HG02970 (cell line): ENCODE results near the gene UBAP2L.
"Not testable (repeated sequence)": the region's sequence is repeated elsewhere in the genome, so short reads cannot be mapped to it uniquely, and the experiment has no call there.

Source experiments
- ATAC-seq: cut with Tn5 transposase; IDR thresholded peaks from one replicate; pipeline ENCODE4 v1.9.1; 2021; ENCODE audit warnings: mild to moderate bottlenecking, moderate library complexity, moderate number of reproducible peaks; ENCODE audit not compliant: unreplicated experiment, low FRiP score

UBAP2L gene

DNA sequence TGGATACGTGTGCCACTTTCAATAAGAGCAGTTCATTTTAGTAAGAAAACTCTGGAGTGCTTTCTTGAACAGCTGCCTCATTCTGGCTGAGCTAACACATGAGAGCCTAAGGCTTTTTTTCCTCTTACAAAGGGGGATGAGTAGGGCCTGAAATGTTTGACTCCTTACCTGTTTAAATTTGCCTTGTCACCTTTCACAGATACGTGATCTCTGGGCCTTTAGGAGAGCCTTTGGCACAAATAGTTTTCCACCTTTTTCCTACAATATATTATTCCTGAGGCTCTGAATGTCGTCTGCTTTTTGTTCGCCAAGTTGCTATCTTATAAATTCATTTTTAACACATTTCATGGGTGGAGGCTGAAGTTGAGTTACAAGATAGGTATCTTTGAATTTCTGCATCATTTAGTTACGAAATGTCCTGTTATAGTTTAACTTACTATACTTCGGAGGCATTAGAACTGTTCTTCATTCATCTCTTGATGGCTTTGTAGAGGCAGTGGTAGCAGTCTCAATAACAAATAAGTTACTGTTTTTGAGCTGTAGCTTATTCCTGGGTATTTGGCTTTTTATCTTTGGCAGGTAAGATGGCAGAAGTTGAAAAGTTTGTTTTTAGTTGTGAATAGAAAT lies 17.2 kb downstream of the UBAP2L start:
- no peak for ATAC-seq

- no peak for ATAC-seq
Observed at GRCh38 chr1:154239491-154239890, 18.7 kb downstream of the UBAP2L start.

DNA sequence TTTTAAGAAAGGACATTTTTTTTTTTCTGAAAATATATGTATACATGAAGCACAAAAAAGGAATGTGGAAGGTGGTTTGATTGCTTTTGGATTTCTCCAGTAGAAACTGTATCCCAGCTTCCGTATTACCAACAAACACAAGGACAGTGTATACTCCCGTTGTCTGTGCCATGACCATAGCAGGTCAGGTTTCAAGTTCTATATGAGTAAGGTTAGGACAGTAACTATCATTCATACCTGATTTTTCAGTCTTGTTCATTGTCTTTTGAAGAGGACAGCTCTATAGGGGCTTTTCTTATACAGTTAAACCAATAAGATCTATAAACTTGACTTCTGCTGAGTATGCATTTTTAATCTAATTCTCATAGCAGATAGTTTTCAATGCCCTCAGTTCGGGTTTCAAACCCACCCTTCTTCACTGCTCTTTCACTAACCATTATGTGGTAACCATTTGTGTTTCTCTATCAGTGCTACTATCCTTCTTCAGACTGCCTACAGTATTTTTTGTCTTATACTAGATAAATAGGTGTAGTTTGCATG lies 19.6 kb downstream of the UBAP2L start:
- no peak for ATAC-seq

- ATAC-seq = no peak
Observed at GRCh38 chr1:154241703-154242351, 21.1 kb downstream of the UBAP2L start.

- ATAC-seq = no peak
Observed at GRCh38 chr1:154253671-154254070, 32.9 kb downstream of the UBAP2L start.

GRCh38 chr1:154256686-154257085 lies 35.9 kb downstream of the UBAP2L start:
- no peak for ATAC-seq

- ATAC-seq = no peak
Observed at GRCh38 chr1:154258784-154259183, 38.0 kb downstream of the UBAP2L start.

- no peak for ATAC-seq
Observed at GRCh38 chr1:154260127-154260526, 39.4 kb downstream of the UBAP2L start.

- ATAC-seq = no peak
Observed at GRCh38 chr1:154263465-154264332, 42.9 kb downstream of the UBAP2L start.

DNA sequence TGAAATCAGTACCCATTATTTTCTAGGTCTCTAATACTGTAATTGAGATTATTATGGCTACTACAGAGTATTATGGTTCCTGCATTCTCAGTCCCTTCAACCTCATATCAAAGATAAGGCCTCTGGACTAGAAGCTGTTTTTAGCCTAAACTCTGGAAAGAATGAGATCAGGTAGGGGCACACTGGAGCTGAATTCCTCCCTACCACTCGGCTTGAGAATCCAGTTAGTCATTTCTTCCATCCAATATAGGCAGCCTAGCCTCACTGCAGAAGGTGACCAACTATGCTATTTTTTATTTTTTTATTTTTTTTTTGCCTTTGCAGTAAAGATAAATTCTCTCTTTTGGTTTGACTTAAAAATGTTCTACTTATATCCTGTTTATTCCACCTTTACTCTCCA lies 43.7 kb downstream of the UBAP2L start:
- ATAC-seq = no peak

DNA sequence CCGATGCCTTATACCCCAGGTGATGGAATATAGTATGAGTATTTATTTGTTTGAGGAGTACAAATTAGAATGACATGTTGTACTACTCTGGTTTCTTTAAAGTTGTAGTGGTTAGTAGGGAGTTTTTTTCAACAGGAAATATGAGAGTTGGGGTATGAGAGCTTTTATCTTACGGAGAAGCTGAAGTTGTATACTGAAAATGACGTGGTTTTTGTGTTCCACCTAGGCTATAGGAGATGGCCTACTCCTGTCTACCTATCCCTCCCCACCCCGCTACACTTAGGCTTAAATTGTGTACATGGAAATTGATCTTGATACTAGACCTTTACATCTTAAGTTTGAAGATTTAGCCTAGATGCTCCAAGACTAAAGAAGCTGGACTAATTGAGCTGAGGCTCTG lies 44.8 kb downstream of the UBAP2L start:
- no peak for ATAC-seq

DNA sequence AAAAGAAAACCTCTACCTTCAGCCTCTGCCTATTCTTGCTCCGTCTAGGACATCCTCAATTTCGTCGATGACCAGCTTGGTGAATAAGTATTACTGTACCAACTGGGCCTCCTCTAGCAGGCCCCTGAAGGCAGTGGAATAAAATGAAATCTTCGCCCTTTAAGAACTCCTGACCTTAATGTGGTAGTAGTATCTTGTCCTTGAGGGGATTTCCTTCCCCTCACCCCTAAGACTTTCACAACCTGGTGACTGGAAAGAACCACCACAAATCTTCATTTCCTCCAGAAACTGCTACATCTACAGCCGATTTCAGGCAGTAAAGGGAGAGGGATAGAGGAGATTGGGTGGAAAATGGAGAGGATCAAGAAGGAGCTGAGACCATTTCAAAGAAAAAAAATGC lies 50.1 kb downstream of the UBAP2L start:
- no peak for ATAC-seq

- ATAC-seq = peak; percentile 85
Observed at GRCh38 chr1:154272217-154272998, 51.7 kb downstream of the UBAP2L start, which contains the start of gene HAX1. HAX1 (plus strand) TSS chr1:154272629; CDS start chr1:154272724, 95 bp downstream.

- ATAC-seq = no peak
Observed at GRCh38 chr1:154272999-154273563, 52.3 kb downstream of the UBAP2L start.

- ATAC-seq = no peak
Observed at GRCh38 chr1:154276797-154277196, 56.0 kb downstream of the UBAP2L start.

DNA sequence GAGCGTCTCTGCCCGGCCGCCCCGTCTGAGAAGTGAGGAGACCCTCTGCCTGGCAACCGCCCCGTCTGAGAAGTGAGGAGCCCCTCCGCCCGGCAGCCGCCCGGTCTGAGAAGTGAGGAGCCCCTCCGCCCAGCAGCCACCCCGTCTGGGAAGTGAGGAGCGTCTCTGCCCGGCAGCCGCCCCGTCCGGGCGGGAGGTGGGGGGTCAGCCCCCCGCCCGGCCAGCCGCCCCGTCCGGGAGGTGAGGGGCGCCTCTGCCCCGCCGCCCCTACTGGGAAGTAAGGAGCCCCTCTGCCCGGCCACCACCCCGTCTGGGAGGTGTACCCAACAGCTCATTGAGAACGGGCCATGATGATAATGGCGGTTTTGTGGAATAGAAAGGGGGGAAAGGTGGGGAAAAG lies 66.8 kb downstream of the UBAP2L start:
- ATAC-seq = not testable (repeated sequence)

GRCh38 chr1:154288661-154289060 lies 67.9 kb downstream of the UBAP2L start:
- ATAC-seq = no peak

- no peak for ATAC-seq
Observed at GRCh38 chr1:154290921-154291320, 70.2 kb downstream of the UBAP2L start.

- ATAC-seq = no peak
Observed at GRCh38 chr1:154295408-154296235, 74.9 kb downstream of the UBAP2L start.
